Measurements from ENCODE around the gene EEF1AKMT4. TPM values are rescaled to one million over a fixed set of nuclear protein-coding genes. Genes with fewer than 3 reads are reported as not detected.
"Not testable (repeated sequence)": the region's sequence is repeated elsewhere in the genome, so short reads cannot be mapped to it uniquely, and the experiment has no call there.

The EEF1AKMT4 gene
- total and polyA plus RNA-seq, 7 donors: 1.4 to 6.5 (median 3.9) TPM

- peak overlapping the region in 3 of 4 donors; percentile 28 to 45 (median 43) for H3K4me3 ChIP-seq
- peaks cover 0 to 34% (median 33%) of the 10 kb centered on the region in 4 donors for H3K4me1 ChIP-seq
- peaks cover 43 to 86% (median 67%) of the 10 kb centered on the region in 3 donors for H3K27me3 ChIP-seq
- intact Hi-C loops (cut with DNase I): no loop called here
- H3K36me3 ChIP-seq: no peaks in the 10 kb centered on the region
- no peak for DNase-seq
- 1 to 2% methylated on average over 49 of the region's 49 CpGs for WGBS, 2 donors
- TF ChIP-seq POLR2A (IDR thresholded peaks at IDR 0.05): no peak
- H3K27ac ChIP-seq: no peak overlapping the region
- no peaks in the 10 kb centered on the region for H3K9me3 ChIP-seq
Measured at GRCh38 chr3:184260724-184261269, 11.3 kb downstream of the EEF1AKMT4 start.

DNA sequence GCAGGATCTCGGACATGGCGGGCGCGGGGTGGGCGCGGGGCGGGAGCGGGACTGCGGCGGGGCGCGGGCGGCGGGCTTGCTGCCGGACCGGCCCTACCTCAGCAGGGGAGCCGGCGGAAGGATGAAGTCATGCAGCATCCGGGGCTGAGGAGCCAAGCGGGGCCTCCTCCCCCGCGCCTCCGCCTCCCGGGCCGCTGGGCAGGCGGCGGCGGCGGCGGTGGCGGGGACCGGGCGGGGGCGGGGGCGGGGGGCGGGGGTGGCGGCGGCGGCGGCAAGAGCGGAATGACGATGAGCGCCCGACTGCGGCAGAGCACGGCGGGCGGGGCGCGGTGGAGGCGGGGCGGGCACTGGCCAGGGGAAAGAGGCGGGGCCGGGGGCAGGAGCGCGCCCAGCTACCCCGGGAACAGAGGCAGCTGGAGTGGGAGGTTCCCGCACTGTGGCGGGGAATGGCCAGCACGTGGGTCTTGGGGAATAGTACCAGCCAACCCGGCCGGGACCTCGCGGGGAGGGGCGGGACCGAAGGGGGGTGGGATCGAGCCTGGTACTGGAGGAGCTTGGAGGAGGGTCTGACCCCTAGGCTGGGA is 11.9 kb downstream of the EEF1AKMT4 start, which contains the start of gene CAMK2N2:
TSS of gene CAMK2N2 (minus strand) at position 284 of the 584 bp plus-strand sequence. CDS start at position 16, 268 bp downstream.
- Histone ChIP-seq H3K4me1 (peaks cover 0 to 34% (median 33%) of the 10 kb centered on the region in 4 donors), H3K36me3 (no peaks in the 10 kb centered on the region), H3K9me3 (no peaks in the 10 kb centered on the region), H3K27ac (no peak within 1 kb of the TSS), H3K27me3 (peaks cover 43 to 91% (median 67%) of the 10 kb centered on the region in 3 donors), H3K4me3 (peak within 1 kb of the TSS in 3 of 4 donors; percentile 28 to 45 (median 43))
- 0 to 1% methylated on average over 67 of the region's 67 CpGs for WGBS, 2 donors
- TF ChIP-seq EP300 (IDR thresholded peaks at IDR 0.05) (no peak), POLR2AphosphoS5 (IDR thresholded peaks at IDR 0.05) (no peak), POLR2A (IDR thresholded peaks at IDR 0.05) (no peak)
- TF ChIP-seq, protein P1, sequence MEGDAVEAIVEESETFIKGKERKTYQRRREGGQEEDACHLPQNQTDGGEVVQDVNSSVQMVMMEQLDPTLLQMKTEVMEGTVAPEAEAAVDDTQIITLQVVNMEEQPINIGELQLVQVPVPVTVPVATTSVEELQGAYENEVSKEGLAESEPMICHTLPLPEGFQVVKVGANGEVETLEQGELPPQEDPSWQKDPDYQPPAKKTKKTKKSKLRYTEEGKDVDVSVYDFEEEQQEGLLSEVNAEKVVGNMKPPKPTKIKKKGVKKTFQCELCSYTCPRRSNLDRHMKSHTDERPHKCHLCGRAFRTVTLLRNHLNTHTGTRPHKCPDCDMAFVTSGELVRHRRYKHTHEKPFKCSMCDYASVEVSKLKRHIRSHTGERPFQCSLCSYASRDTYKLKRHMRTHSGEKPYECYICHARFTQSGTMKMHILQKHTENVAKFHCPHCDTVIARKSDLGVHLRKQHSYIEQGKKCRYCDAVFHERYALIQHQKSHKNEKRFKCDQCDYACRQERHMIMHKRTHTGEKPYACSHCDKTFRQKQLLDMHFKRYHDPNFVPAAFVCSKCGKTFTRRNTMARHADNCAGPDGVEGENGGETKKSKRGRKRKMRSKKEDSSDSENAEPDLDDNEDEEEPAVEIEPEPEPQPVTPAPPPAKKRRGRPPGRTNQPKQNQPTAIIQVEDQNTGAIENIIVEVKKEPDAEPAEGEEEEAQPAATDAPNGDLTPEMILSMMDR (IDR thresholded peaks at IDR 0.05): no peak
- intact Hi-C loops (cut with DNase I): no loop called here
- no peak for DNase-seq

- no peaks in the 10 kb centered on the region for H3K9me3 ChIP-seq
- H3K27ac ChIP-seq: no peak overlapping the region
- WGBS, 2 donors: 2 to 3% methylated on average over 66 of the region's 66 CpGs
- TF ChIP-seq, protein P1 (IDR thresholded peaks at IDR 0.05): no peak
- TF ChIP-seq POLR2A (IDR thresholded peaks at IDR 0.05) (no peak), EP300 (IDR thresholded peaks at IDR 0.05) (no peak), POLR2AphosphoS5 (IDR thresholded peaks at IDR 0.05) (no peak)
- DNase-seq: no peak
- H3K4me3 ChIP-seq: peak overlapping the region in 3 of 4 donors; percentile 28 to 45 (median 43)
- H3K36me3 ChIP-seq: no peaks in the 10 kb centered on the region
- peaks cover 43 to 93% (median 67%) of the 10 kb centered on the region in 3 donors for H3K27me3 ChIP-seq
- intact Hi-C loops (cut with DNase I): no loop called here
- H3K4me1 ChIP-seq: peaks cover 0 to 34% (median 33%) of the 10 kb centered on the region in 4 donors
Measured at GRCh38 chr3:184261854-184262763, 12.6 kb downstream of the EEF1AKMT4 start.

GRCh38 chr3:184262764-184263179 is 13.3 kb downstream of the EEF1AKMT4 start:
- Histone ChIP-seq H3K4me3 (no peak overlapping the region), H3K9me3 (no peaks in the 10 kb centered on the region), H3K36me3 (no peaks in the 10 kb centered on the region), H3K27me3 (peaks cover 43 to 87% (median 65%) of the 10 kb centered on the region in 3 donors), H3K27ac (no peak overlapping the region), H3K4me1 (peaks cover 0 to 34% (median 33%) of the 10 kb centered on the region in 4 donors)
- intact Hi-C loops (cut with DNase I): no loop called here
- 14 to 18% methylated on average over 15 of the region's 15 CpGs for WGBS, 2 donors
- TF ChIP-seq POLR2A (IDR thresholded peaks at IDR 0.05) (no peak), EP300 (IDR thresholded peaks at IDR 0.05) (no peak), POLR2AphosphoS5 (IDR thresholded peaks at IDR 0.05) (no peak)
- TF ChIP-seq, protein P1 (IDR thresholded peaks at IDR 0.05): no peak
- no peak for DNase-seq

DNA sequence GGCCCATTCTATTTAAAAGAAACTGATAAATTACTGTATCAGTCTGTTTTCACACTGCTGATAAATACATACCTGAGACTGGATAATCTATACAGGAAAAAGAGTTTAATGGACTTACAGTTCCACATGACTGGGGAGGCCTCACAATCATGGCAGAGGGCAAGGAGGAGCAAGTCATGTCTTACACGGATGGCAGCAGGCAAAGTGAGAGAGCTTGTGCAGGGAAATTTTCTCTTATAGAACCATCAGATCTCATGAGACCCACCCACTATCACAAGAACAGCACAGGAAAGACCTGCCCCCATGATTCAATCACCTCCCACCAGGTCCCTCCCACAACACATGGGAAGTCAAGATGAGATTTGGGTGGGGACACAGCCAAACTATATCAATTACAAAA is 17.8 kb downstream of the EEF1AKMT4 start:
- H3K9me3 ChIP-seq; intact Hi-C loops (cut with DNase I); H3K4me1 ChIP-seq; H3K36me3 ChIP-seq; DNase-seq; H3K27ac ChIP-seq; H3K4me3 ChIP-seq: not testable (repeated sequence)
- WGBS, 2 donors: 91 to 94% methylated on average over 1 of the region's 1 CpG
- H3K27me3 ChIP-seq: peaks cover 12 to 57% (median 23%) of the 10 kb centered on the region in 3 donors
